GM21619 (cell line): Measurements from ENCODE around the gene FGF14.

Source experiments
- ATAC-seq: cut with Tn5 transposase; IDR thresholded peaks from one replicate; pipeline ENCODE4 v1.9.1; 2021; ENCODE audit not compliant: unreplicated experiment

FGF14 gene

GRCh38 chr13:101749584-101749983 lies 652.3 kb downstream of the FGF14 start:
- no peak for ATAC-seq

GRCh38 chr13:101747039-101747438 lies 654.8 kb downstream of the FGF14 start:
- peak; percentile 71 for ATAC-seq

DNA sequence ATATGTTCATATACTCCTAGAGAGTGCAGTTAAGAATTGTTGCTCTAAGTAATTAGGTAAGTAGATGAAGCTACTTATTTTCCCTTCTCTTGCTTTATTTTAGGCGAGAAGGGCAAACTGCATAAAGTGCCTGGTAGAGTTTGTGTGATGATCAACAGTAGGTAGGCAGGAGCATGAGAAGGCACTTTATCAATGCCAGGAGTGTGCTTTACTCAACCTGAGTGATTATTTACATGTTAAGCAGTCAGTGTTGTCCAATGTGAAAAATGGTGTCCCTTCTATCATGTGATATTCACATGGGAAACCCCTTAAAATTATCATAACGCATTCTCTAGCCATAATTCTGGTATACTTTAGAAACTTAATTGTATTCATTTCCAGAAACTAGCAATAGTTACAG lies 655.3 kb downstream of the FGF14 start:
- no peak for ATAC-seq

GRCh38 chr13:101739382-101740178 lies 662.3 kb downstream of the FGF14 start:
- peak; percentile 95 for ATAC-seq

GRCh38 chr13:101738336-101738735 lies 663.5 kb downstream of the FGF14 start:
- no peak for ATAC-seq

- no peak for ATAC-seq
These were observed 665.3 kb downstream of the FGF14 start for GRCh38 chr13:101736566-101736965.

DNA sequence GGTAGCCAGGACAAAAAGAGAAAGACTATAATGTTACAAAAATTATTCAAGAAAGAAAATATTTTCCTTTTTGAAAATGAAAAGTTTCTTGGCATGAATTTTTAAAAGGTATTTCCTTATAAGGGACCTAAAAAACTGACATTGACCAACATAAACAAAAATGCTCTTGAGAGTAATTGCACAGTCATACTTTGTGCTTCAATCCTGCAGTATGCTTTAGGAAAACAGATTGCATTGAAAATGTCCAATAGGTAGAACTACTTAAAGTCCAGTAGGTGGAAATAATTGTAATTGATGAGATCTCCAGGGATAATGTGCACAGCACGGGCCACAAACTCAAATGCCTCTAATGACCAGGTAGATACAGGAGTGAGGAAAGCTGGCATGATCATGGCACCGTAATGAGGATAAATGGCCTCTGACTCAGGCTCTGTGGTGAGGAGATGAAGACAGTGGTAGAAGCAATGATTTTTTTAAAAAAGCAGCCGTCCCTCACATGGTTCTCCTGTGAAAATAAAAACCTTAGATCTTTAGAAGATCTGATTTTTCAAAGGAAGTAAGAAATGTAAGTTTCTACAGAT lies 671.3 kb downstream of the FGF14 start:
- no peak for ATAC-seq

- no peak for ATAC-seq
These were observed 673.2 kb downstream of the FGF14 start for GRCh38 chr13:101728615-101729014.

DNA sequence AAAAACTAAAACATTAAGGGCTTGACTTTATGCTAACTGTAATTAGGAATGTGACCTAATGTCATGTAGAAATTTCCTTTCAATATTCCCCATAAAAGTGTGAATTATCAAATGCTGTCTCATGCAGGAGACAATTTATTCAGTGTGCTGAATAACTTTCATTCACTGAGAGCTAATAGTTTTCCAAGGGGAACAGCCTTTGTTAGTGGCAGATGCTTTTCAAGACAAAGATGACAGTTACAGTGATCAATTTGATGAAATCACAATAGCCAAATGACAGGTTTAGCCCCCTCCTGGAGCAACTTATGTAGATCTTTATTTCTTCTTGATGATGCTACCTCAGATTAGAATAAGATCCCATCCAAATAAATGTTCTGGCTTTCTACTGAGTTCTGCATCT lies 673.8 kb downstream of the FGF14 start:
- ATAC-seq = no peak

DNA sequence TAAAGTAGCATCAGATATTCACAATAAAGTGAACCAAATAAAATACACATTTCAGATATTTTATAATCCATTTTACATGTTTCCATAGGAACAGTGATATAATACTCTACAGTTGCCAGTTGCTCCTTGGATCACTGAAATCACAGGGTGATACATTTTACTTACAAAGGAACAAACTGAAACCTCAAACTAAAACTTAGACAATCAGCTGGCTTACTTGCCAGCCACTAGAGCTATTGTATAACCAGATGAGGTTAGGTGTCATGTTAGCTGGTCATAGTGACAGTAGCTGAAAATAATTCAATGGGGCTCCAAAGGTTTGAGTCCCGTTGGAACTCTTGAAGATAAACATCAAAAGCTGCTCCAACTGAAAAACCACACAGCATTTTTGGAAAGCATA lies 674.7 kb downstream of the FGF14 start:
- no peak for ATAC-seq

GRCh38 chr13:101726681-101727080 lies 675.2 kb downstream of the FGF14 start:
- no peak for ATAC-seq

GRCh38 chr13:101718496-101718895 lies 683.4 kb downstream of the FGF14 start:
- no peak for ATAC-seq

- no peak for ATAC-seq
These were observed 684.5 kb downstream of the FGF14 start for GRCh38 chr13:101717353-101717752.

- no peak for ATAC-seq
These were observed 687.7 kb downstream of the FGF14 start for GRCh38 chr13:101714195-101714594.

- no peak for ATAC-seq
These were observed 689.9 kb downstream of the FGF14 start for GRCh38 chr13:101712026-101712348.

DNA sequence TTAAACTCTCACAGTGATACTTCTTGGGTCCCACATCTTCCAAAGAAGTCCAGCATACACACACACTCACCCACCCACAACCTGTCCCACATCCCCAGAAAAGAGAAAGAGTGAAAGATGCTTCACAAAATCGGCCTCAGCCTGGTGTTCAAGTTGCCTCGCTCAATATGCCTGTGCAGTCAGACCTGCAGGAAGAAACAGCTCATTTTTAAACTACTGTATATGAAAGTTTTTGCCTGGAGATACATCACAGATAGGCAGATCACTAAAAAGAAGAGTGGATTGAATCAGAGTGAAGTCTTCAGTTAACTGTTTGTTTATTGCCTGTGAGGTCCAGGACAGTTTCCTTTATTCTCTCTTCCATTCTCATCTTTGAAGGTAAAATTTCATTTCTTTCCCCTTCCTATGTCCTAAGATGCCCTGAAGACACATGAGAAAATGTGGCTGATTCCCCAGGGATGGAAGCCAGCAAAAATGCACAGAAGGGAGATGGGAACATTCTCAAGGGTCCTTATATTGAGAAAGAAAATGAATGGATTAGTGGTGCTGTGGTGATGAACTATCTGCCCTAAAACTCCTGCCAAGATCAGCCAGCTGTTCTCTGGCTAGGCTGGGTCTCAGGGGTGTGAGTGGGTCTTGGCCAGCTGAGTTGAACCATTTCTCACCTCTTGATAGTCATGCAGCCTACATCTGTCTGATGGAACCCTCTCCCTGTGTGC lies 690.4 kb downstream of the FGF14 start:
- no peak for ATAC-seq

- ATAC-seq = no peak
These were observed 691.9 kb downstream of the FGF14 start for GRCh38 chr13:101709952-101710351.

- ATAC-seq = no peak
These were observed 693.7 kb downstream of the FGF14 start for GRCh38 chr13:101708115-101708514.

DNA sequence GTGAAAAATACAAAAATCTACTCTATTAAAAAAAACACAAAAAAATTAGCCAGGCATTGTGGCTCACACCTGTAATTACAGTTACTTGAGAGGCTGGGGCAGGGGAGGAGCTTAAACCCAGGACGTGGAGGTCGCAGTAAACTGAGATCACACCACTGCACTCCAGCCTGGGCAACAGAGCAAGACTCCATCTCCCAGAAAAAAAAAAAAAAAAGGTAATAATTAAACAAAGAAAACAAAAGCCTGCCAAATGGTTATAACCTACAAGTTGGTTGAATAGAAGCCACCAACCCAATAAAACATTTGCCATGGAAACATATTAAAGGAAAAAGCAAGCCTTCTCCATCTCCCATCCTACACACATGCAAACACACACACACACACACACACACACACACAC lies 694.2 kb downstream of the FGF14 start:
- no peak for ATAC-seq

DNA sequence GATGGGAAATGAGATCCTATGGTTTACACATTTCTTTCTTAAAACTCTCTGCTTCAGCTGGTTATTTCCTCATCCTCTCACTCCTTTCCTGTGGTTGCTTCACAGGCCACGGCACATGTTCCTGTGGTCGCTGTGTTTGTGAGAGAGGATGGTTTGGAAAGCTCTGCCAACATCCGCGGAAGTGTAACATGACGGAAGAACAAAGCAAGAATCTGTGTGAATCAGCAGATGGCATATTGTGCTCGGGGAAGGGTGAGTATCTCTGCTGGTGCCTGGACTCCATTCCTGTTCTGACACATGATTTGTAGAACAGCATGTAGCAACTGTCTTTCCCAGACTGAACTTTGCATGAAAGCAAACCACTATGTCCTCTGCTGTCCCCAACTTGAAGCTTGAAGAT lies 695.2 kb downstream of the FGF14 start:
- ATAC-seq = peak; percentile 68

- no peak for ATAC-seq
These were observed 698.0 kb downstream of the FGF14 start for GRCh38 chr13:101703838-101704237.

DNA sequence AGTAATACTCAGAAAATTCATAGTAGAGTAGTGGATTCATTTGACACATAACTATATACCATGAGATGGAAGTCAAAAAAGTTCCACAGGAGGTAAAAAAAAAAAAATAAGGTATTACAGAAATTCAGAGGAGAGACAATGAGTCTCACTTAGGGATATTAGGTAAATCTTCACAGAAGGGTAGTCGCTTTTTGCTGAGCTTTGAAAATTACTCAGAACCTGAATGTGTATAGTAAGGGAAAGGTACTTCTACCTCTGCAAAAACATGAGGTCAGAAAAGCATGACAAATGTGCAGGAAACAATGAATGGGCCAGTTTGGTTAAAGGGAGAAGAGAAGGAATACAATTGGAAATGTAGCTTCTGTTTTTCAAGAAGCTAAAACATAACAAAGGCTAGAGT lies 698.8 kb downstream of the FGF14 start:
- ATAC-seq = no peak
